A549 (cell line): ENCODE measurements around the gene ARHGAP22.

Experiments used
- EHF ChIP-seq: fragments of 250-450 bp; sonication (Bioruptor Pico); IDR thresholded peaks from 2 replicates; pipeline ENCODE4 v1.5.0; 2020; ENCODE audit warnings: mild to moderate bottlenecking
- EHMT2 ChIP-seq: fragments of 200-600 bp; sonication (generic); IDR thresholded peaks from 2 replicates; pipeline ENCODE4 v1.6.1; 2016; ENCODE audit warnings: antibody characterized with exemption, low read depth, mild to moderate bottlenecking, moderate library complexity
- EP300 ChIP-seq, 2 experiments: fragments of >200 bp; sonication (Bioruptor Twin); formaldehyde crosslinking; IDR thresholded peaks; 2 replicates in 1 of 2; 3 replicates in 1 of 2; pipeline ENCODE4 v1.6.1; 2016 to 2017
- FOSL2 ChIP-seq, 2 experiments: fragments of 450-650 bp in 1 of 2; fragments of >200 bp in 1 of 2; sonication (Bioruptor Twin) in 1 of 2; formaldehyde crosslinking; IDR thresholded peaks; 2 replicates each; pipeline versions ENCODE4 v1.5.0 to v1.6.1; 2016 to 2020; ENCODE audit warnings: mild to moderate bottlenecking in 1 of 2, moderate library complexity in 1 of 2
- SMC3 ChIP-seq: fragments of >200 bp; sonication (Bioruptor Twin); formaldehyde crosslinking; IDR thresholded peaks from 3 replicates; pipeline ENCODE4 v1.6.1; 2018; ENCODE audit warnings: inconsistent platforms
- TF ChIP-seq, protein P1 (sequence below): fragments of 450-650 bp; IDR thresholded peaks from 2 replicates; pipeline ENCODE4 v1.6.1; 2014; ENCODE audit warnings: antibody characterized with exemption
- TF ChIP-seq, protein P2 (sequence below): fragments of >200 bp; sonication (Bioruptor Twin); formaldehyde crosslinking; IDR thresholded peaks from 3 replicates; pipeline ENCODE4 v1.5.1; 2016

DNA sequence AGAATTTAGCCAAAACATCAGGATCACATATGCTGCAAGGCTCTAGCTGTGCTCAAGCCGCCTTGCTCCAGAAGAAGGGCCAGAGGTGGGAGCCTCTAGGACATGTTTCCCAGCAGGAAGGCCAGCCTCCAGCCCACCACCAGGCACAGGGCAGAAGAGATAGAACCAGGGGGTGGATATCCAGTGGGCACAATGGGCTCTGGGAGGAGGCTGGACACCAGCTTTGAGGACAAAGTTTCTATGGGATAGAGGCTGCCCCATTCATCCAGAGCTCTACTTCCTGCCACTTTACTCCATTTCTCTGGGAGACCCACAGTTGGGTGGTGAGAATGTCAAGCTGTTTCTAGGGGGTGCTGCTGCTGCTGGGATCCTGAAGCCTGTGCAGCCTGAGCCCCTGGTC is 77.1 kb downstream of the ARHGAP22 start:
- TF ChIP-seq, protein P1, sequence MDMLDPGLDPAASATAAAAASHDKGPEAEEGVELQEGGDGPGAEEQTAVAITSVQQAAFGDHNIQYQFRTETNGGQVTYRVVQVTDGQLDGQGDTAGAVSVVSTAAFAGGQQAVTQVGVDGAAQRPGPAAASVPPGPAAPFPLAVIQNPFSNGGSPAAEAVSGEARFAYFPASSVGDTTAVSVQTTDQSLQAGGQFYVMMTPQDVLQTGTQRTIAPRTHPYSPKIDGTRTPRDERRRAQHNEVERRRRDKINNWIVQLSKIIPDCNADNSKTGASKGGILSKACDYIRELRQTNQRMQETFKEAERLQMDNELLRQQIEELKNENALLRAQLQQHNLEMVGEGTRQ, result no peak
- TF ChIP-seq, protein P2, sequence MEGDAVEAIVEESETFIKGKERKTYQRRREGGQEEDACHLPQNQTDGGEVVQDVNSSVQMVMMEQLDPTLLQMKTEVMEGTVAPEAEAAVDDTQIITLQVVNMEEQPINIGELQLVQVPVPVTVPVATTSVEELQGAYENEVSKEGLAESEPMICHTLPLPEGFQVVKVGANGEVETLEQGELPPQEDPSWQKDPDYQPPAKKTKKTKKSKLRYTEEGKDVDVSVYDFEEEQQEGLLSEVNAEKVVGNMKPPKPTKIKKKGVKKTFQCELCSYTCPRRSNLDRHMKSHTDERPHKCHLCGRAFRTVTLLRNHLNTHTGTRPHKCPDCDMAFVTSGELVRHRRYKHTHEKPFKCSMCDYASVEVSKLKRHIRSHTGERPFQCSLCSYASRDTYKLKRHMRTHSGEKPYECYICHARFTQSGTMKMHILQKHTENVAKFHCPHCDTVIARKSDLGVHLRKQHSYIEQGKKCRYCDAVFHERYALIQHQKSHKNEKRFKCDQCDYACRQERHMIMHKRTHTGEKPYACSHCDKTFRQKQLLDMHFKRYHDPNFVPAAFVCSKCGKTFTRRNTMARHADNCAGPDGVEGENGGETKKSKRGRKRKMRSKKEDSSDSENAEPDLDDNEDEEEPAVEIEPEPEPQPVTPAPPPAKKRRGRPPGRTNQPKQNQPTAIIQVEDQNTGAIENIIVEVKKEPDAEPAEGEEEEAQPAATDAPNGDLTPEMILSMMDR, result no peak
- no peak for TF ChIP-seq EHMT2
- TF ChIP-seq EHF (CRISPR knock-in tag), result no peak
- no peak for TF ChIP-seq EP300 (IDR thresholded peaks at IDR 0.05)
- TF ChIP-seq SMC3, result no peak
- TF ChIP-seq FOSL2 (IDR thresholded peaks at IDR 0.05), result no peak
- no peak for TF ChIP-seq FOSL2 (CRISPR knock-in tag; IDR thresholded peaks at IDR 0.05)
